ENCODE data around the gene GFY. TPM values are rescaled to one million over a fixed set of nuclear protein-coding genes. Genes with fewer than 3 reads are reported as not detected.

GFY gene
- total and polyA plus RNA-seq, 2 experiments from 2014 or later, result 1.2 TPM; not detected in 1

DNA sequence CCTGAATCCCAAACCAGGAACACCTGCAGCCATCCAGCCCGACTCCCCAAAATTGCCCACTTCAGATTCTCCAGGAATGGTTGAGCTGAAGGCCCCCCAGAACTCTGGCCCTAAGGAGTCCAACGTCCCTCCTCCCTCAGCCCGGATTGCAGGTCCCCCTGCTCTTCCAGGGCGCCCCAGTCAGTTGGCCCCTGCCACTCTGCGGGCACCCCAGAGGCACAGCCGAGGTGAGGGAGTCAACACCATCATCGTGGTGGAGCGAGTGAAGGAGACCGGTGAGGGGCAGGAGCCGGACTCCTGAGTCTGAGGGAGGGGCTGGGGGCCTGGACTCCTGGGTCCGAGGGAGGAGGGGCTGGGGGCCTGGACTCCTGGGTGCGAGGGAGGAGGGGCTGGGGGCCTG, 2.2 kb downstream of the GFY start (continued):
- TF ChIP-seq, protein P1, sequence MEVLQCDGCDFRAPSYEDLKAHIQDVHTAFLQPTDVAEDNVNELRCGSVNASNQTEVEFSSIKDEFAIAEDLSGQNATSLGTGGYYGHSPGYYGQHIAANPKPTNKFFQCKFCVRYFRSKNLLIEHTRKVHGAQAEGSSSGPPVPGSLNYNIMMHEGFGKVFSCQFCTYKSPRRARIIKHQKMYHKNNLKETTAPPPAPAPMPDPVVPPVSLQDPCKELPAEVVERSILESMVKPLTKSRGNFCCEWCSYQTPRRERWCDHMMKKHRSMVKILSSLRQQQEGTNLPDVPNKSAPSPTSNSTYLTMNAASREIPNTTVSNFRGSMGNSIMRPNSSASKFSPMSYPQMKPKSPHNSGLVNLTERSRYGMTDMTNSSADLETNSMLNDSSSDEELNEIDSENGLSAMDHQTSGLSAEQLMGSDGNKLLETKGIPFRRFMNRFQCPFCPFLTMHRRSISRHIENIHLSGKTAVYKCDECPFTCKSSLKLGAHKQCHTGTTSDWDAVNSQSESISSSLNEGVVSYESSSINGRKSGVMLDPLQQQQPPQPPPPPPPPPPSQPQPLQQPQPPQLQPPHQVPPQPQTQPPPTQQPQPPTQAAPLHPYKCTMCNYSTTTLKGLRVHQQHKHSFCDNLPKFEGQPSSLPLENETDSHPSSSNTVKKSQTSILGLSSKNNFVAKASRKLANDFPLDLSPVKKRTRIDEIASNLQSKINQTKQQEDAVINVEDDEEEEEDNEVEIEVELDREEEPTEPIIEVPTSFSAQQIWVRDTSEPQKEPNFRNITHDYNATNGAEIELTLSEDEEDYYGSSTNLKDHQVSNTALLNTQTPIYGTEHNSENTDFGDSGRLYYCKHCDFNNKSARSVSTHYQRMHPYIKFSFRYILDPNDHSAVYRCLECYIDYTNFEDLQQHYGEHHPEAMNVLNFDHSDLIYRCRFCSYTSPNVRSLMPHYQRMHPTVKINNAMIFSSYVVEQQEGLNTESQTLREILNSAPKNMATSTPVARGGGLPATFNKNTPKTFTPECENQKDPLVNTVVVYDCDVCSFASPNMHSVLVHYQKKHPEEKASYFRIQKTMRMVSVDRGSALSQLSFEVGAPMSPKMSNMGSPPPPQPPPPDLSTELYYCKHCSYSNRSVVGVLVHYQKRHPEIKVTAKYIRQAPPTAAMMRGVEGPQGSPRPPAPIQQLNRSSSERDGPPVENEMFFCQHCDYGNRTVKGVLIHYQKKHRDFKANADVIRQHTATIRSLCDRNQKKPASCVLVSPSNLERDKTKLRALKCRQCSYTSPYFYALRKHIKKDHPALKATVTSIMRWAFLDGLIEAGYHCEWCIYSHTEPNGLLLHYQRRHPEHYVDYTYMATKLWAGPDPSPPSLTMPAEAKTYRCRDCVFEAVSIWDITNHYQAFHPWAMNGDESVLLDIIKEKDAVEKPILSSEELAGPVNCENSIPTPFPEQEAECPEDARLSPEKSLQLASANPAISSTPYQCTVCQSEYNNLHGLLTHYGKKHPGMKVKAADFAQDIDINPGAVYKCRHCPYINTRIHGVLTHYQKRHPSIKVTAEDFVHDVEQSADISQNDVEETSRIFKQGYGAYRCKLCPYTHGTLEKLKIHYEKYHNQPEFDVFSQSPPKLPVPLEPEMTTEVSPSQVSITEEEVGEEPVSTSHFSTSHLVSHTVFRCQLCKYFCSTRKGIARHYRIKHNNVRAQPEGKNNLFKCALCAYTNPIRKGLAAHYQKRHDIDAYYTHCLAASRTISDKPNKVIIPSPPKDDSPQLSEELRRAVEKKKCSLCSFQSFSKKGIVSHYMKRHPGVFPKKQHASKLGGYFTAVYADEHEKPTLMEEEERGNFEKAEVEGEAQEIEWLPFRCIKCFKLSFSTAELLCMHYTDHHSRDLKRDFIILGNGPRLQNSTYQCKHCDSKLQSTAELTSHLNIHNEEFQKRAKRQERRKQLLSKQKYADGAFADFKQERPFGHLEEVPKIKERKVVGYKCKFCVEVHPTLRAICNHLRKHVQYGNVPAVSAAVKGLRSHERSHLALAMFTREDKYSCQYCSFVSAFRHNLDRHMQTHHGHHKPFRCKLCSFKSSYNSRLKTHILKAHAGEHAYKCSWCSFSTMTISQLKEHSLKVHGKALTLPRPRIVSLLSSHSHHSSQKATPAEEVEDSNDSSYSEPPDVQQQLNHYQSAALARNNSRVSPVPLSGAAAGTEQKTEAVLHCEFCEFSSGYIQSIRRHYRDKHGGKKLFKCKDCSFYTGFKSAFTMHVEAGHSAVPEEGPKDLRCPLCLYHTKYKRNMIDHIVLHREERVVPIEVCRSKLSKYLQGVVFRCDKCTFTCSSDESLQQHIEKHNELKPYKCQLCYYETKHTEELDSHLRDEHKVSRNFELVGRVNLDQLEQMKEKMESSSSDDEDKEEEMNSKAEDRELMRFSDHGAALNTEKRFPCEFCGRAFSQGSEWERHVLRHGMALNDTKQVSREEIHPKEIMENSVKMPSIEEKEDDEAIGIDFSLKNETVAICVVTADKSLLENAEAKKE (CRISPR knock-in tag; IDR thresholded peaks at IDR 0.05), result no peak
- TF ChIP-seq, protein P2, sequence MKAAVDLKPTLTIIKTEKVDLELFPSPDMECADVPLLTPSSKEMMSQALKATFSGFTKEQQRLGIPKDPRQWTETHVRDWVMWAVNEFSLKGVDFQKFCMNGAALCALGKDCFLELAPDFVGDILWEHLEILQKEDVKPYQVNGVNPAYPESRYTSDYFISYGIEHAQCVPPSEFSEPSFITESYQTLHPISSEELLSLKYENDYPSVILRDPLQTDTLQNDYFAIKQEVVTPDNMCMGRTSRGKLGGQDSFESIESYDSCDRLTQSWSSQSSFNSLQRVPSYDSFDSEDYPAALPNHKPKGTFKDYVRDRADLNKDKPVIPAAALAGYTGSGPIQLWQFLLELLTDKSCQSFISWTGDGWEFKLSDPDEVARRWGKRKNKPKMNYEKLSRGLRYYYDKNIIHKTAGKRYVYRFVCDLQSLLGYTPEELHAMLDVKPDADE (IDR thresholded peaks at IDR 0.05), result no peak
- TF ChIP-seq POLR2AphosphoS5 (IDR thresholded peaks at IDR 0.05; ENCODE audit: low read depth) (no peak), EZH2phosphoT487 (IDR thresholded peaks at IDR 0.05; ENCODE audit: unreplicated experiment) (no peak), ZNF331 (CRISPR knock-in tag; IDR thresholded peaks at IDR 0.05; ENCODE audit: low read depth) (no peak), NANOG (IDR thresholded peaks at IDR 0.05; ENCODE audit: borderline replicate concordance) (no peak)

GRCh38 chr19:49427855-49428546, 2.8 kb downstream of the GFY start:
- Mint-ChIP-seq H3K4me1 (peaks cover 57% of the 10 kb centered on the region), H3K27me3 (ENCODE audit: insufficient read depth, low read depth, poor library complexity) (peaks cover 75% of the 10 kb centered on the region), H3K4me3 (peak overlapping the region; percentile 81), H3K36me3 (ENCODE audit: low read depth) (peaks cover 5% of the 10 kb centered on the region), H3K9me3 (peaks cover 16% of the 10 kb centered on the region; the same call in 2 of the 3 replicates), H3K27ac (no peak overlapping the region)
- Histone ChIP-seq H3F3A (replicated peaks; ENCODE audit: low read depth) (peaks cover 43% of the 10 kb centered on the region), H3K4me3 (peak overlapping the region; percentile 82), H3K36me3 (ENCODE audit: insufficient read depth) (no peaks in the 10 kb centered on the region), H3K79me2 (replicated peaks; ENCODE audit: insufficient read depth) (no peaks in the 10 kb centered on the region), H4K20me1 (replicated peaks; ENCODE audit: insufficient read depth) (no peaks in the 10 kb centered on the region), H3K4me2 (peak overlapping the region; percentile 98), H3K27ac (ENCODE audit: low read depth) (no peak overlapping the region), H3K27me3 (ENCODE audit: insufficient read depth) (peaks cover 81% of the 10 kb centered on the region), H3K9me2 (ENCODE audit: insufficient read depth) (no peaks in the 10 kb centered on the region), H3K4me1 (ENCODE audit: insufficient read depth) (peaks cover 44% of the 10 kb centered on the region), H2AFZ (peak overlapping the region; percentile 90; the same call in 1 of the 2 replicates)
- peak; percentile 60 for TF ChIP-seq POLR2AphosphoS5 (IDR thresholded peaks at IDR 0.05; ENCODE audit: low read depth)
- TF ChIP-seq, protein P2 (IDR thresholded peaks at IDR 0.05), result no peak
- ATAC-seq (peak; percentile 60), DNase-seq (ENCODE audit: low spot score) (peak; percentile 88)
